22Rv1 (cell line): ENCODE results near the gene PTPRR.

ENCODE experiments used
- ZFX ChIP-seq: fragments of 450-650 bp; IDR thresholded peaks from 2 replicates; pipeline ENCODE4 v1.6.1; 2017; ENCODE audit warnings: antibody characterized with exemption, borderline replicate concordance
- TF ChIP-seq, protein P1 (sequence below): fragments of 450-650 bp; IDR thresholded peaks from 2 replicates; pipeline ENCODE4 v1.5.1; 2017; ENCODE audit warnings: mild to moderate bottlenecking

DNA sequence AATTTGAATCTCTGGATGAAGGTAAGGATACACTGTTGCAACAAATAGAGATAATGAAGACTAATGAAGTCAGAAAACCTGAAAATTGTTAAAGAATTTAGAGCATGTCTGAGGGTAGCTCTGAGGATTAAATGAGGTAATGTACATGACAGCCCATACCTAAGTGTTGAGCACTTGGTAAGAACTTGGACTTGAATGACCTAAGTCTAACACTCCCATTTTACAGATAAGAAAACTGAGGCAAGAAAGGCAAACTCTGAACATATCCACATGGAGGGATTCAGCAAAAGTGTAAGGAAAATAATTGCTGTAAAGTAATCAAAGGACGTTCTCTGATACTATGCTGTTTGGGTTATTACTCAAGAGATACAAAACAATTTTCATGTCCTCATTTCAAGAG lies 312.4 kb downstream of the PTPRR start:
- TF ChIP-seq, protein P1, sequence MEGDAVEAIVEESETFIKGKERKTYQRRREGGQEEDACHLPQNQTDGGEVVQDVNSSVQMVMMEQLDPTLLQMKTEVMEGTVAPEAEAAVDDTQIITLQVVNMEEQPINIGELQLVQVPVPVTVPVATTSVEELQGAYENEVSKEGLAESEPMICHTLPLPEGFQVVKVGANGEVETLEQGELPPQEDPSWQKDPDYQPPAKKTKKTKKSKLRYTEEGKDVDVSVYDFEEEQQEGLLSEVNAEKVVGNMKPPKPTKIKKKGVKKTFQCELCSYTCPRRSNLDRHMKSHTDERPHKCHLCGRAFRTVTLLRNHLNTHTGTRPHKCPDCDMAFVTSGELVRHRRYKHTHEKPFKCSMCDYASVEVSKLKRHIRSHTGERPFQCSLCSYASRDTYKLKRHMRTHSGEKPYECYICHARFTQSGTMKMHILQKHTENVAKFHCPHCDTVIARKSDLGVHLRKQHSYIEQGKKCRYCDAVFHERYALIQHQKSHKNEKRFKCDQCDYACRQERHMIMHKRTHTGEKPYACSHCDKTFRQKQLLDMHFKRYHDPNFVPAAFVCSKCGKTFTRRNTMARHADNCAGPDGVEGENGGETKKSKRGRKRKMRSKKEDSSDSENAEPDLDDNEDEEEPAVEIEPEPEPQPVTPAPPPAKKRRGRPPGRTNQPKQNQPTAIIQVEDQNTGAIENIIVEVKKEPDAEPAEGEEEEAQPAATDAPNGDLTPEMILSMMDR = no peak
- TF ChIP-seq ZFX = no peak
